Measurements from ENCODE around the gene PRTFDC1. TPM values are rescaled to one million over a fixed set of nuclear protein-coding genes. Genes with fewer than 3 reads are reported as not detected.

Gene PRTFDC1
- total and polyA plus RNA-seq, 2 donors (not counting 3 experiments of a cell fraction or from before 2014, with no cell fraction given): 22.0 to 27.0 TPM

- dilution Hi-C loops (cut with MboI; ENCODE audit: extremely low pct_ligation_motif_present, low sequenced_read_pairs): no loop called here
- Histone ChIP-seq H3K27ac (ENCODE audit: insufficient read depth, low read depth, low read length) (no peak overlapping the region), H3K27me3 (ENCODE audit: control insufficient read depth in 2 of 2, insufficient read depth in 2 of 2, low read length in 2 of 2) (no peaks in the 10 kb centered on the region), H3K4me1 (ENCODE audit: control insufficient read depth, extremely low read depth, insufficient read depth, low read length) (no peaks in the 10 kb centered on the region), H3K36me3 (ENCODE audit: control insufficient read depth in 2 of 2, extremely low read depth in 1 of 2, insufficient read depth in 2 of 2, low read length in 2 of 2) (no peaks in the 10 kb centered on the region), H3K9ac (replicated peaks; ENCODE audit: extremely low read depth, insufficient read depth, low read length) (no peak overlapping the region), H3K4me2 (ENCODE audit: insufficient read depth, low read length) (no peak overlapping the region), H4K20me1 (replicated peaks; ENCODE audit: control insufficient read depth, extremely low read depth, insufficient read depth, low read length) (no peaks in the 10 kb centered on the region), H3K79me2 (ENCODE audit: control insufficient read depth, insufficient read depth, low read length) (no peaks in the 10 kb centered on the region), H3K9me1 (replicated peaks; ENCODE audit: control insufficient read depth, extremely low read depth, insufficient read depth, low read length) (no peaks in the 10 kb centered on the region), H3K4me3 (replicated peaks in 1 of 3; ENCODE audit: insufficient read depth in 1 of 3, low read depth in 1 of 3, low read length in 3 of 3) (no peak overlapping the region), H3K9me3 (replicated peaks; ENCODE audit: control insufficient read depth, insufficient read depth, low read length) (no peaks in the 10 kb centered on the region), H2AFZ (ENCODE audit: low read depth, low read length) (no peak overlapping the region)
- ChIA-PET POLR2A (no interaction called here), CTCF (interaction anchor here (0.6 to 2.0 kb wide), 14 partner anchors 8 to 313 kb away, joined by 3 to 6 read pairs (median 4); no protein-coding TSS in a partner anchor)
- no peak for DNase-seq (ENCODE audit: low read depth, low spot score)
- intact Hi-C loops (cut with micrococcal nuclease): no loop called here
- TF ChIP-seq POLR2A (IDR thresholded peaks at IDR 0.05; ENCODE audit: low read depth, low read length) (no peak), JUN (IDR thresholded peaks at IDR 0.05; ENCODE audit: borderline replicate concordance, insufficient read depth, insufficient read length, low read depth) (no peak), POLR2AphosphoS5 (IDR thresholded peaks at IDR 0.05; ENCODE audit: insufficient read depth, low read depth, low read length) (no peak), MAX (IDR thresholded peaks at IDR 0.05; ENCODE audit: insufficient read depth, insufficient read length) (no peak), GATA2 (IDR thresholded peaks at IDR 0.05; ENCODE audit: insufficient read depth, insufficient read length, low read depth, low read length) (no peak), MYC (IDR thresholded peaks at IDR 0.05; ENCODE audit: low read depth, low read length) (no peak), EZH2 (IDR thresholded peaks at IDR 0.05; ENCODE audit: borderline replicate concordance, low read depth, low read length, severe bottlenecking) (no peak), FOS (IDR thresholded peaks at IDR 0.05; ENCODE audit: borderline replicate concordance, insufficient read depth, low read length) (no peak), CTCF (IDR thresholded peaks at IDR 0.05; ENCODE audit: extremely low read depth in 1 of 2, insufficient read depth in 1 of 2, low read depth in 1 of 2, low read length in 2 of 2) (no peak)
- BruUV-seq (replicated peaks): no TSS peak
- FAIRE-seq: peak; percentile 64
Measured at GRCh38 chr10:24929904-24930303, 22.5 kb downstream of the PRTFDC1 start.

All from endothelial cell of umbilical vein (primary cell).